Mesodermal cell (in vitro differentiated cells): ENCODE data around the gene LINGO4.

Experiments
- H3K27ac ChIP-seq: 2 replicates; pipeline ENCODE4 v1.7.0; 2013; ENCODE audit warnings: mild to moderate bottlenecking, low read depth, low read length, moderate library complexity; ENCODE audit not compliant: severe bottlenecking
- H3K36me3 ChIP-seq: 2 replicates; pipeline ENCODE4 v1.7.1; 2013; ENCODE audit warnings: mild to moderate bottlenecking, low read length, moderate library complexity; ENCODE audit not compliant: control insufficient read depth, insufficient read depth
- H3K4me1 ChIP-seq: one replicate; pipeline ENCODE4 v1.7.1; 2013; ENCODE audit warnings: mild to moderate bottlenecking, low read length; ENCODE audit not compliant: insufficient read depth, control insufficient read depth, poor library complexity, severe bottlenecking
- H3K4me3 ChIP-seq: 2 replicates; pipeline ENCODE4 v1.7.0; 2013; ENCODE audit warnings: low read length, control low read depth, mild to moderate bottlenecking; ENCODE audit not compliant: insufficient read depth, poor library complexity, severe bottlenecking; ENCODE audit errors: extremely low read depth
- H3K9me3 ChIP-seq: 2 replicates; pipeline ENCODE4 v1.7.1; 2013; ENCODE audit warnings: mild to moderate bottlenecking, low read length, moderate library complexity; ENCODE audit not compliant: control insufficient read depth
- WGBS, 2 experiments: methylation state at CpG; one replicate each; pipeline ENCODE4 v1.1.5; 2013; ENCODE audit warnings: missing lambda C conversion rate in 2 of 2; ENCODE audit not compliant: insufficient coverage in 2 of 2; 5-methylcytosine and 5-hydroxymethylcytosine counted together

The LINGO4 gene

DNA sequence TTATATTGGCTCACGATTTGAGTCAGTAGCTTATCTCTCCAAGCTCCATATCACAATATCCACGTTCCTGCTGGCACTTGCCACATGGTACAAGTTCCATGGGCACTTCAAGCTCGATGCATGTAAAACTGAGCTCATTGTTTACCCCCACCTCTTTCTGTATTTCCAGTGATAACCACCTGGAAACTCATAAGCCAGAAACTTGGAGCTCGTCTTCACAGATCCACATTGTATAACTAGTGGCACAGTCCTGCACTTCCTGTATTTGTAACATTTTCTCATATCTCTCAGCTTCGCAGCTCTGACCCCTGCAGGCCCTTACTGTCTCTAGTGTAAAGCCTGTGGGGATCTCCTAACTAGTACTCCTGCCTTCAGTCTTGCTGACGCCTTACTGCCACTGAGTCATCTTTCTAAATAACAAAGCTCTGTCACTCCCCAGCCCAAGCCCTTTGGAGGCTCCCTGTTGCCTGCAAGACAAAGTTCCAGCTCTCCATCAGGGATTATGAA is 40.9 kb upstream of the LINGO4 start:
- Histone ChIP-seq H3K4me3 (no peak overlapping the region), H3K27ac (peak overlapping the region; percentile 69), H3K36me3 (no peaks in the 10 kb centered on the region), H3K4me1 (peaks cover 32% of the 10 kb centered on the region), H3K9me3 (no peaks in the 10 kb centered on the region)
- 52 to 53% methylated on average over 6 of the region's 6 CpGs for WGBS, 2 experiments

GRCh38 chr1:151843398-151843797 is 38.2 kb upstream of the LINGO4 start:
- no peak overlapping the region for H3K27ac ChIP-seq
- H3K9me3 ChIP-seq, result no peaks in the 10 kb centered on the region
- WGBS, 2 experiments, result 83 to 100% methylated on average over 1 of the region's 2 CpGs
- peaks cover 36% of the 10 kb centered on the region for H3K4me1 ChIP-seq
- no peak overlapping the region for H3K4me3 ChIP-seq
- H3K36me3 ChIP-seq, result no peaks in the 10 kb centered on the region

DNA sequence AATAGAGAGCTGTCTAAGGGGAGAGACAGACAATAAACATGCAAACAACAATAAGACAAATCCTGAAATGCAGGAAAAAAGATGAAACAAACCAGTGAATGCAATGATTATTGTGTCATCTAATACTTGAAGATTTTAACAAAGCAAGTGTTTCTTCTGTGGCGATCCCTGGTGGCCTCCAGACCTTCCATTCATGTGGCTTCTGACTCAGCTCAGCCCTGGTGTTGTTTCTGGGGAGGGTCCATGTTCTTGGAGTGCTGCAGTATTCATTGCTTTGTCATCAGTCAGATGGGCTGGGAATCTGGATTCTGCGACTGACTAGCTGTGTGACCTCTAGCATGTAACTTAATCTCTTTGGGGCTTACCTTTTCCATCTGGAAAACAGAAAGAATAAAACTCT is 35.9 kb upstream of the LINGO4 start:
- Histone ChIP-seq H3K27ac (no peak overlapping the region), H3K4me3 (no peak overlapping the region), H3K4me1 (peaks cover 36% of the 10 kb centered on the region), H3K36me3 (no peaks in the 10 kb centered on the region), H3K9me3 (no peaks in the 10 kb centered on the region)
- 63 to 80% methylated on average over 1 to 2 of the region's 2 CpGs for WGBS, 2 experiments

DNA sequence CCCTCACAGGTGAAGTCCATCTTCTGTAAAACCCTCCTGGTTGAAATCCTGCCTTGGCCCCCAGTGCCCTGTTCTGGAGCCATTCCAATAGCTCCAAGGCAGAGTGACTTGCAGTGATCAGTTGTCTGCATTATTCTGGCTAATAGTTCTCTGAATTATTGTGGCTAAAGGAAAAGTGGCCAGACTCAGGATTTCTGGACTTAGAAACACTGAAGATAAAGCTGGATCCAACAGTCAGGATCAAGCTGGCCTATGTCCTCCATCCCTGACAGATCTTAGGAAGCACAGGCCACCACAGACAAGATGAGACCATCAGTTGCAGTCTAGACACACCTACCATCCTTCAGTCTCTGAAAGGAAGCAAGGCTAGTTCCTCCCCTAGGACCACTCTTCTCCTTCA is 35.2 kb upstream of the LINGO4 start:
- Histone ChIP-seq H3K9me3 (no peaks in the 10 kb centered on the region), H3K36me3 (no peaks in the 10 kb centered on the region), H3K4me3 (peak overlapping the region; percentile 29), H3K4me1 (peaks cover 31% of the 10 kb centered on the region), H3K27ac (peak overlapping the region; percentile 70)

DNA sequence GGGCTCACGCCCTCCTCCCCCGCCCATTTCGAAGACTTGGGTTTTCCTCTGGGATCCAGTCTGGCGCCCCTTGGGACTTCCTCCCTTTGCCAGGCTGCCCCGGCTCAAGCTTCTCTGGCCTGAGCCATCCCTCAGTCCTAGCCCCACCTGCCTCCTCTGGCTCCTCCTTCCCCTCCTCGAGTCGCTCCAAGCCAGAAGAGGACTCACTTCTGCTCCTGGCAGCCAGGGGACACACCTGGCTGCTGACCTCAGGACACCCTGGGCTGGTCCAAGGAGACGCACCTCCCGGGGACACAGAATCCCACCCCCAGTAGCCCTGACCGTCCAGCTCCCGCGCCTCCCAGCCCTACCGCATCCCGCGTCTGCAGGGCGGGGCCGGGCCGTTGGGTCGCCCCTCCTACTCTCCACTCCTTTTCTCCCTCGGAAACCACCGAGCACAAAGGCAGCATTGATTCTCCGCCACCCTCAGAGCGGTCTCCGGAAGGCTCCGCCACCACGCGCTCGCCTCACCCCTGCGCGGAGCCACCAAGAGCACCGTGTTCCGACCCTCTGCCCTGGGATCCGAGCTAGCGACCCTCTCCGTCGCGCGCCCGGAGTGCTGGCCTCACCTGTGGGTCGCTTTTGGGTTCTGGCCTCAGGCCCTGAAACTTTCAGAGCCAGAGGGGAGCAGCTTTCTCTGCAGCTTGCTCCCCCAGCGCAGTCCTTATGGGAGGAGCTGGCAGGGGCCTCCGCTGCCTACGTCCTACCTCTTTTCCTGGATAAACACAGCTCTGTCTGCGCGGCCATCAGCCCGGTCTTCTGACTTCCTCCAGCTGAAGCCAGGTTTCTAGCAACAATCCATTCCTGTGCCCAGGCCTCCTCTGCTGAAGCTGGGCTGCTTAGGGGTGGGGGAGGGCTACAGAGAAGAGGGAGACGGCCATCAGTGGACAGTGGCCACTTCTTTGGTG is 34.5 kb upstream of the LINGO4 start, which contains the start of gene C2CD4D:
TSS of gene C2CD4D (minus strand) at position 364 of the 947 bp plus-strand sequence. CDS start 831 bp downstream, outside the sequence.
- Histone ChIP-seq H3K36me3 (no peaks in the 10 kb centered on the region), H3K27ac (peak within 1 kb of the TSS; percentile 70), H3K4me1 (peaks cover 31% of the 10 kb centered on the region), H3K9me3 (no peaks in the 10 kb centered on the region), H3K4me3 (peak within 1 kb of the TSS; percentile 29)
- 3 to 5% methylated on average over 38 of the region's 47 CpGs for WGBS, 2 experiments

DNA sequence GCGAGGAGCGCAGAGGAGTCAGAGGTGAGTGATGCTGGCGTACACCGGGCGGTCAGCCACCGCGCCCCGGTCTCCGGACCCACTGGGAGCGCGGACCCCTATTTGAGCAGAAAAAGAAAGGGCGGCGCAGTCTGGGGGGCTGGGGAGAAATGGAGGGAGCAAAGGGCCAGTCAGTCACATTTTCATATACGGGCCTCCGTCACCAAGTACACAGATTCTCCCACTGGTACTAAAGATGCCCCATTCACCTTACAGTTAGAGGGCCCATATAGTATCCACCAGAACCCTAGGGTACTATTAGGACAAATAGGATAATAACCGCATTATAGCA is 33.8 kb upstream of the LINGO4 start:
- Histone ChIP-seq H3K4me3 (peak overlapping the region; percentile 29), H3K27ac (no peak overlapping the region), H3K4me1 (peaks cover 29% of the 10 kb centered on the region), H3K9me3 (no peaks in the 10 kb centered on the region), H3K36me3 (no peaks in the 10 kb centered on the region)
- WGBS, 2 experiments, result 7 to 12% methylated on average over 11 to 14 of the region's 16 CpGs

- Histone ChIP-seq H3K27ac (no peak overlapping the region), H3K9me3 (no peaks in the 10 kb centered on the region)
- 1% methylated on average over 87 to 97 of the region's 117 CpGs for WGBS, 2 experiments
Observed at GRCh38 chr1:151838222-151839081, 33.2 kb upstream of the LINGO4 start.

GRCh38 chr1:151837884-151838221 is 32.6 kb upstream of the LINGO4 start:
- no peaks in the 10 kb centered on the region for H3K36me3 ChIP-seq
- no peak overlapping the region for H3K4me3 ChIP-seq
- H3K4me1 ChIP-seq, result peaks cover 29% of the 10 kb centered on the region
- no peak overlapping the region for H3K27ac ChIP-seq
- no peaks in the 10 kb centered on the region for H3K9me3 ChIP-seq
- WGBS, 2 experiments, result 10 to 15% methylated on average over 19 to 26 of the region's 26 CpGs

More at GRCh38 chr1:151838222-151839081, 33.2 kb upstream of the LINGO4 start:
- no peaks in the 10 kb centered on the region for H3K36me3 ChIP-seq
- peaks cover 29% of the 10 kb centered on the region for H3K4me1 ChIP-seq
- peak overlapping the region; percentile 29 for H3K4me3 ChIP-seq

GRCh38 chr1:151837197-151837596 is 32.0 kb upstream of the LINGO4 start:
- H3K4me1 ChIP-seq, result peaks cover 28% of the 10 kb centered on the region
- no peak overlapping the region for H3K4me3 ChIP-seq
- no peak overlapping the region for H3K27ac ChIP-seq
- WGBS, 2 experiments, result 74 to 84% methylated on average over 2 to 3 of the region's 3 CpGs
- H3K36me3 ChIP-seq, result no peaks in the 10 kb centered on the region
- no peaks in the 10 kb centered on the region for H3K9me3 ChIP-seq

DNA sequence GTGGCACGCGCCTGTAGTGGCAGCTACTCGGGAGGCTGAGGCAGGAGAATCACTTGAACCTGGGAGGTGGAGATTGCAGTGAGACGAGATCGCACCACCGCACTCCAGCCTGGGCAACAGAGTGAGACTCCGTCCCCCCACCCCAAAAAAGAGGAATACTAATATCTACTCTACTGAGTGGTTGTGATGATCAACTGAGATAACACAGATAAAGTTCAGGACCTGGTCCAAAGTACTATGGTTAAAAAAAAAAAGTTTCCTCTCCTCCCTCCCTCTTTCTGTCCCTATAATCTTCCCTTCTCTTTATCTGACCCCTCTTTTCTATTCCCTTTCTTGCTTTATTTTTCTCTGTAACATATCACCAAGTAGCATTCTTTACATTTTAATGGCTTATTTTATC is 30.4 kb upstream of the LINGO4 start:
- peaks cover 14% of the 10 kb centered on the region for H3K4me1 ChIP-seq
- no peaks in the 10 kb centered on the region for H3K36me3 ChIP-seq
- no peaks in the 10 kb centered on the region for H3K9me3 ChIP-seq
- no peak overlapping the region for H3K4me3 ChIP-seq
- H3K27ac ChIP-seq, result no peak overlapping the region
- WGBS, 2 experiments, result 95 to 100% methylated on average over 3 to 4 of the region's 7 CpGs
